ENCODE measurements around the gene PPP2R3C.

- TF ChIP-seq CTCF (IDR thresholded peaks at IDR 0.05; ENCODE audit: poor library complexity, severe bottlenecking) (no peak), EZH2 (IDR thresholded peaks at IDR 0.05; ENCODE audit: borderline replicate concordance, insufficient read depth, low read length, poor library complexity, severe bottlenecking) (no peak), EP300 (conservative IDR thresholded peaks at IDR 0.05; ENCODE audit: poor library complexity, severe bottlenecking) (no peak), REST (IDR thresholded peaks at IDR 0.05; ENCODE audit: borderline replicate concordance) (no peak), SMC3 (conservative IDR thresholded peaks at IDR 0.05; ENCODE audit: poor library complexity) (no peak), RAD21 (conservative IDR thresholded peaks at IDR 0.05) (no peak)
These were observed 534 bp downstream of the PPP2R3C start for GRCh38 chr14:35121026-35121886.
